CD4-positive, alpha-beta T cell (primary cell): ENCODE data around the gene FUS. TPM values are rescaled to one million over a fixed set of nuclear protein-coding genes. Genes with fewer than 3 reads are reported as not detected.
"Not testable (repeated sequence)": the region's sequence is repeated elsewhere in the genome, so short reads cannot be mapped to it uniquely, and the experiment has no call there.

Source experiments
- ATAC-seq: fragments of 200-7000 bp; cut with Tn5 transposase; one replicate; pipeline ENCODE4 v1.10.0; 2022; ENCODE audit warnings: mild to moderate bottlenecking; ENCODE audit not compliant: poor library complexity
- CTCF ChIA-PET: fragments of 350-600 bp; sonication (Branson Sonifier 250); formaldehyde crosslinking; loops from one replicate; lab custom pipeline; 2021; ENCODE audit warnings: antibody characterized with exemption, inconsistent platforms; lab: Charles Lee
- POLR2A ChIA-PET: fragments of 350-600 bp; sonication (Branson Sonifier 250); formaldehyde crosslinking; loops from one replicate; lab custom pipeline; 2021; ENCODE audit warnings: antibody characterized with exemption, inconsistent platforms; lab: Charles Lee
- DNase-seq, 14 experiments: peaks; one replicate each; pipeline ENCODE4 v3.0.0-alpha.2; 2013 to 2020; ENCODE audit warnings: mixed read lengths in 2 of 14
- H3K27ac ChIP-seq, 2 donors: one replicate each; pipeline versions ENCODE4 v1.5.1 to v1.7.0; 2013; ENCODE audit warnings: low read length in 2 of 2, low read depth in 1 of 2, mild to moderate bottlenecking in 1 of 2
- H3K27me3 ChIP-seq, 2 experiments: 1 replicate in 1 of 2; 2 replicates in 1 of 2; pipeline versions ENCODE4 v1.6.1 to v1.7.0; 2013; ENCODE audit warnings: low read length in 2 of 2, control low read depth in 1 of 2, mild to moderate bottlenecking in 1 of 2, moderate library complexity in 1 of 2; ENCODE audit not compliant: insufficient read depth in 2 of 2, control insufficient read depth in 1 of 2
- H3K36me3 ChIP-seq: one replicate; pipeline ENCODE4 v1.6.1; 2013; ENCODE audit warnings: low read length, control low read depth; ENCODE audit not compliant: insufficient read depth
- H3K4me1 ChIP-seq: one replicate; pipeline ENCODE4 v1.6.1; 2013; ENCODE audit warnings: low read length, control low read depth; ENCODE audit not compliant: insufficient read depth
- H3K4me3 ChIP-seq: one replicate; pipeline ENCODE4 v1.5.1; 2013; ENCODE audit warnings: mild to moderate bottlenecking, low read length, moderate library complexity
- H3K9me3 ChIP-seq, 2 experiments: 1 replicate in 1 of 2; 2 replicates in 1 of 2; pipeline versions ENCODE4 v1.6.1 to v1.7.0; 2013; ENCODE audit warnings: low read length in 2 of 2, mild to moderate bottlenecking in 2 of 2, control low read depth in 1 of 2, moderate library complexity in 1 of 2; ENCODE audit not compliant: control insufficient read depth in 1 of 2, insufficient read depth in 1 of 2
- H3K27ac Mint-ChIP-seq: one replicate; pipeline ENCODE4 v1.8.0; 2020; ENCODE audit warnings: mixed read lengths
- H3K27me3 Mint-ChIP-seq: one replicate; pipeline ENCODE4 v1.8.0; 2021; ENCODE audit warnings: mixed read lengths
- H3K36me3 Mint-ChIP-seq: one replicate; pipeline ENCODE4 v1.8.0; 2021; ENCODE audit warnings: low read depth, mixed read lengths
- H3K4me1 Mint-ChIP-seq: one replicate; pipeline ENCODE4 v1.8.0; 2021; ENCODE audit warnings: low read depth, mixed read lengths
- H3K4me3 Mint-ChIP-seq: one replicate; pipeline ENCODE4 v1.8.0; 2020; ENCODE audit warnings: mild to moderate bottlenecking, mixed read lengths
- H3K9me3 Mint-ChIP-seq: one replicate; pipeline ENCODE4 v1.8.0; 2020; ENCODE audit warnings: mixed read lengths
- CTCF ChIP-seq: fragments of 200-600 bp; IDR thresholded peaks from one replicate; pipeline ENCODE4 v1.8.0; 2022; ENCODE audit warnings: antibody characterized with exemption, mild to moderate bottlenecking
- intact Hi-C, 2 experiments: fragments of 100-400 bp; cut with DNase I in 1 of 2; cut with micrococcal nuclease in 1 of 2; formaldehyde crosslinking; loops; one replicate each; pipeline versions ENCODE4 v1.15.1 to v1.9.0; 2023 to 2025; cut with DNase I, micrococcal nuclease
- total RNA-seq, 174 experiments: library from RNA in 2 of 174; stranded (reverse) in 2 of 174; gene quantifications; one replicate each; pipeline ENCODE4 v1.2.3 and lab custom pipeline; 2021 to 2026

Gene FUS
- total RNA-seq, 2 experiments from 2014 or later = 699 to 733 TPM

DNA sequence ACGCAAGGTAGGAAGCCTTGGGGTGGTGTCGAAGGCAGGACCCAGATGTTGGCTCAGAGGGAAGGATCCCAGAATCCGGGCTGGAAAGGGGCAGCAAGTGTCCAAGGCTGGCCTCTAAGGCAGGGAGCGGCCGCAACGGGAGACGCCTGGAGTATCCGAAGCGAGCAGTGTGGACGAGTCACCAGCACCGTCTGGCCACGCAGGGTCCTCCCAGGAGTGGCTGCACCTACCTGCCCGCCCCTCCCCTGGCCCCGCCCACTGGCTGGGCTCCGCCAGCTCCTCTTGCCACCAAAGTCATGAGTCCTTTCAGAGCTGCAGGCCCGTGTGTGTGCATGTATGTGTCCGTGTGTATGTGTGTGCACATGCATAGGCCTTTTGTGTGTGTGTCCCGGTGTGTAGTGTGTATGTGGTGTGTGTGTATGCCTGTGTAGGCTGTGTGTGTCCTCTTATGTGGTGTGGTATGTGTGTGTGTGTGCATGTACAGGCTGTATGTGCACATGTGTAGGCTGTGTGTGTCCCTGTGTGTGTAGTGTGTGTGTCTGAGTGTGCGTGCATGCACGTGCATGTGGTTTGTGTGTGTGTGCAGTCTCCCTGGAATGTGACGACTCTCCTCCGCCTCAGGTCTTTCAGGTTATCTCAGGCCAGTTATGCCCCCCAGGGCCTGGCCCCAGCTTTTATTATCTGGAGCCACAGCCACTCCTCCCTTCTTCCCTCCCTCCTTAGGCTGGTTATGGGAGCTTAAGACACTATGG, 44.2 kb upstream of the FUS start, which contains the start of gene PRSS8:
Gene PRSS8 (minus strand): TSS at position 193 of the 752 bp plus-strand sequence. CDS start 229 bp downstream, outside the sequence.
- Mint-ChIP-seq H3K36me3 (peaks cover 28% of the 10 kb centered on the region), H3K4me3 (no peak within 1 kb of the TSS), H3K9me3 (no peaks in the 10 kb centered on the region), H3K27me3 (no peaks in the 10 kb centered on the region), H3K27ac (no peak within 1 kb of the TSS), H3K4me1 (no peaks in the 10 kb centered on the region)
- H3K27me3 ChIP-seq = no peaks in the 10 kb centered on the region
- ChIA-PET CTCF (no interaction called here), POLR2A (interaction anchor here (0.6 to 3.0 kb wide), 4 partner anchors 18 to 577 kb away, joined by 3 to 11 read pairs (median 6); partner anchors contain the start of genes FUS, KAT8, ZNF646 and ZNF668)
- no peak for TF ChIP-seq CTCF
- H3K27ac ChIP-seq = no peak within 1 kb of the TSS
- no peaks in the 10 kb centered on the region for H3K4me1 ChIP-seq
- H3K36me3 ChIP-seq = peaks cover 16% of the 10 kb centered on the region
- H3K9me3 ChIP-seq = no peaks in the 10 kb centered on the region
- H3K4me3 ChIP-seq = no peak within 1 kb of the TSS
- intact Hi-C loops = no loop called here
- ATAC-seq (no peak), DNase-seq (no peak)

DNA sequence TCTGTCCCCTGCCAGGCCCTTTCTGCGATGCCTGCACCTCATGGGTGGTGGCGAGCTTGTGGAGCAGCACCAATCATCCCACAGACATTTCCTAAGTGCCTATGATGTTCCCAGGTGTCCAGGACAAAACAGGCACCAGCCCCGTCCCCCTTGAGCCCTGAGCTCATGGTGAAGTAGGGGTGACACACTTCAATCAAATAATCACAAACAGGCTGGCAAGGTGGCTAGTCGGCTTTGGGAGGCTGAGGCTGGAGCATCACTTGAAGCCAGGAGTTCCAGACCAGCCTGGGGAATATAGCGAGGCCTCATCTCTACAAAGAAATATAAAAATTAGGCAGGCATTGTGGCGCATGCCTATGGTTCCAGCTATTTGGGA, 43.7 kb upstream of the FUS start:
- Mint-ChIP-seq H3K36me3 (peaks cover 22% of the 10 kb centered on the region), H3K27me3 (no peaks in the 10 kb centered on the region), H3K4me1 (no peaks in the 10 kb centered on the region), H3K4me3 (no peak overlapping the region), H3K9me3 (no peaks in the 10 kb centered on the region), H3K27ac (no peak overlapping the region)
- Histone ChIP-seq H3K4me3 (no peak overlapping the region), H3K4me1 (peaks cover under 1% of the 10 kb centered on the region), H3K9me3 (no peaks in the 10 kb centered on the region), H3K27me3 (no peaks in the 10 kb centered on the region), H3K27ac (no peak overlapping the region), H3K36me3 (peaks cover 10% of the 10 kb centered on the region)
- intact Hi-C loops = no loop called here
- no peak for TF ChIP-seq CTCF
- DNase-seq = no peak
- POLR2A ChIA-PET = interaction anchor here (1.6 to 3.0 kb wide), 3 partner anchors 19 to 62 kb away, joined by 4 to 11 read pairs (median 8); partner anchors contain the start of genes FUS, KAT8, ZNF646 and ZNF668
- CTCF ChIA-PET = no interaction called here
- no peak for ATAC-seq

DNA sequence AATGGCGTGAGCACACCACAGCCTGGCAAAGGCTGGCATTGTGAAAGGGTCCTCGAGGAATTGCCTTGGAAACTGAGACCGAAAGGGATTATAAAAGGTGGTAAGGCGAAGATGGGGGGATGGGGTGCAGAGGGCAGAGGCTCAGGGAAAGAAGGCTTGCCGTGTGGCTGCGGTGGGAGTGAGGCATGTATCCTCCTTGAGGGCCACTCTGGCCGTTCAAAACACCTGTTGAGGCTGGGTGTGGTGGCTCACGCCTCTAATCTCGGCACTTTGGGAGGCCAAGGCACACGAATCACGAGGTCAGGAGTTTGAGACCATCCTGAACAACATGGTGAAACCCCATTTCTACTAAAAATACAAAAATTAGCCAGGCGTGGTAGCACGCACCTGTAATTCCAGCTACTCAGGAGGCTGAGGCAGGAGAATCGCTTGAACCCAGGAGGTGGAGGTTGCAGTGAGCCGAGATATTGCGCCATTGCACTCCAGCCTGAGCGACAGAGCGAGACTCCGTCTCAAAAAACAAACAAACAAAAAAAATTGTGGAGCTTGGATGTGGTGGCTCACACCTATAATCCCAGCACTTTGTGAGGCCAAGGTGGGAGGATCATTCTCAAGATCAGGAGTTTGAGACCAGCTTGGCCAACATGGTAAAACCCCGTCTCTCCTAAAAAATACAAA, 43.0 kb upstream of the FUS start:
- intact Hi-C loops, H3K36me3 ChIP-seq, ATAC-seq, H3K4me3 Mint-ChIP-seq, DNase-seq, H3K27ac ChIP-seq, H3K4me1 Mint-ChIP-seq, H3K27me3 ChIP-seq, H3K4me1 ChIP-seq, H3K27ac Mint-ChIP-seq, H3K27me3 Mint-ChIP-seq, H3K4me3 ChIP-seq, H3K9me3 Mint-ChIP-seq, CTCF ChIA-PET, H3K9me3 ChIP-seq: not testable (repeated sequence)
- POLR2A ChIA-PET = interaction anchor here (2.1 to 3.0 kb wide), 2 partner anchors 19 to 43 kb away, joined by 8 to 11 read pairs; partner anchors contain the start of genes FUS and KAT8
- H3K36me3 Mint-ChIP-seq = peaks cover 19% of the 10 kb centered on the region
